HG03060 (cell line): ENCODE measurements around the gene SERTAD2.

Experiments
- ATAC-seq: cut with Tn5 transposase; IDR thresholded peaks from one replicate; pipeline ENCODE4 v1.9.1; 2021; ENCODE audit warnings: low read depth, moderate number of reproducible peaks; ENCODE audit not compliant: unreplicated experiment

SERTAD2 gene

GRCh38 chr2:64629875-64630274, 23.8 kb downstream of the SERTAD2 start:
- no peak for ATAC-seq

GRCh38 chr2:64629329-64629781, 24.4 kb downstream of the SERTAD2 start:
- no peak for ATAC-seq

- no peak for ATAC-seq
Measured at GRCh38 chr2:64627860-64628841, 25.6 kb downstream of the SERTAD2 start.

- ATAC-seq = no peak
Measured at GRCh38 chr2:64626963-64627760, 26.6 kb downstream of the SERTAD2 start.

- ATAC-seq = no peak
Measured at GRCh38 chr2:64626146-64626809, 27.4 kb downstream of the SERTAD2 start.

- ATAC-seq = no peak
Measured at GRCh38 chr2:64625299-64626145, 28.2 kb downstream of the SERTAD2 start.

- ATAC-seq = no peak
Measured at GRCh38 chr2:64624862-64625261, 28.9 kb downstream of the SERTAD2 start.

GRCh38 chr2:64624108-64624610, 29.6 kb downstream of the SERTAD2 start:
- ATAC-seq = no peak

- ATAC-seq = no peak
Measured at GRCh38 chr2:64623242-64623850, 30.4 kb downstream of the SERTAD2 start.

GRCh38 chr2:64622443-64623241, 31.1 kb downstream of the SERTAD2 start:
- no peak for ATAC-seq

GRCh38 chr2:64620661-64621060, 33.1 kb downstream of the SERTAD2 start:
- no peak for ATAC-seq

GRCh38 chr2:64617631-64618151, 36.0 kb downstream of the SERTAD2 start:
- ATAC-seq = no peak

GRCh38 chr2:64615844-64616536, 37.7 kb downstream of the SERTAD2 start:
- no peak for ATAC-seq

- ATAC-seq = no peak
Measured at GRCh38 chr2:64615192-64615763, 38.4 kb downstream of the SERTAD2 start.

- no peak for ATAC-seq
Measured at GRCh38 chr2:64613276-64613675, 40.4 kb downstream of the SERTAD2 start.

GRCh38 chr2:64612575-64613195, 41.0 kb downstream of the SERTAD2 start:
- no peak for ATAC-seq

GRCh38 chr2:64610316-64610855, 43.3 kb downstream of the SERTAD2 start:
- ATAC-seq = no peak
